D721Med (cell line): Measurements from ENCODE around the gene ATRNL1.

Experiments
- DNase-seq: peaks from one replicate; pipeline ENCODE4 v3.0.0; 2011; ENCODE audit warnings: low spot score; ENCODE audit not compliant: insufficient read length
- FAIRE-seq: peaks from 2 replicates; lab custom pipeline; 2011; peaks lifted over from hg19 to GRCh38; lab: Jason Lieb, UNC
- CTCF ChIP-seq: IDR thresholded peaks from 2 replicates; pipeline ENCODE4 v1.5.1; 2012; ENCODE audit warnings: mild to moderate bottlenecking, control low read depth; ENCODE audit not compliant: insufficient read depth; ENCODE audit errors: missing control alignments

Gene ATRNL1

DNA sequence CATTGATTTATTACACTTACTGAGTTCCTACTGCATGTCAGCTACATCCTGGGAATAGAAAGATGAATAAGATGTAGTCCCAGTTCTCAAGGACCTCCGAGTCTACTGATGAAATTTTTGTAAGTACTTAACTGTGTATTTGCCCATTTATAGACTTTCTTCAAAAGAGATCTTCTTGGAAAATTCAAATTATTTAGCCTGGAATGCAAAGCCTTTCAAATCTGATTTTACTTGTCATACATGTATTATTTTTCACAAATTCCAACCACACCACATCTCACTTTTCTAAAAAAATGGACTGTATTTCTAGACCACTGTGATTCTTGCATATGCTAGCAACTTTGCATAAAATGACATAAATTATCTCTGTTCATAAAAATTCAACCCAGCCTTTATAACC lies 581.3 kb downstream of the ATRNL1 start:
- FAIRE-seq (no peak), DNase-seq (no peak)
- no peak for TF ChIP-seq CTCF

DNA sequence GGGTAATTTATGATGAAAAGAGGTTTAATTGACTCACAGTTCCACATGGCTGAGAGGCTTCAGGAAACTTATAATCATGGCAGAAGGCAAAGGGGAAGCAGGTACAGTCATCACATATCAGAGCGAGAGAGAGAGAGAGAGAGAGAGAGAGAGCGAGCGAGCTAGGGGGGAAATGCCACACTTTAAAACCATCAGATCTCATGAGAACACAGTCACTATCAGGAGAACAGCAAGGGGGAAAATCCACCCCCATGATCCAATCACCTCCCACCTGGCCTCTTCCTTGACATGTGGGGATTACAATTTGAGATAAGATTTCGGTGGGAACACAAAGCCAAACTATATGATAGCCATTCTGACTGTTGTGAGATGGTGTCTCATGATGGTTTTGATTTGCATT lies 603.6 kb downstream of the ATRNL1 start:
- no peak for FAIRE-seq
- no peak for TF ChIP-seq CTCF
- no peak for DNase-seq

DNA sequence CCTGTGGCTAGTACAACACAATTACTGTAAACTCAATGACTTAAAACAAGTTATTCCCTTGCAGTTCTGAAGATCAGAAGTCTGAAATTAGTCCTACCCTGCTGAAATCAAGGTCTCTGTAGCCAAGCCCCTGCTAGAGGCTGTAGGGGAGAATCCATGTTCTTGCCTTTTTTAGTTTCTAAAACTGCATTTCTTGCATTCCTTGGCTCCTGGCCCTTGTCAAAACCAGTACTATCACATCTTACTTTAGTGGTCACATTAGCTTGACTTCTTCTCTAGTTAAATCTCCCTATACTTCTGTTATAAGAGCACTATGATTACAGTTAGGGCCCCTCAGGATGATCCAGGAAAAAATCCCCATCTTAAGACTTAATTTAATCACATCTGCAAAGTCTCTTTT lies 612.9 kb downstream of the ATRNL1 start:
- FAIRE-seq = no peak
- no peak for TF ChIP-seq CTCF
- no peak for DNase-seq

GRCh38 chr10:115706488-115707076 lies 613.4 kb downstream of the ATRNL1 start:
- DNase-seq (no peak), FAIRE-seq (no peak)
- peak; percentile 51 for TF ChIP-seq CTCF

- FAIRE-seq (no peak), DNase-seq (no peak)
- TF ChIP-seq CTCF = no peak
Observed at GRCh38 chr10:115710136-115710535, 617.0 kb downstream of the ATRNL1 start.

- DNase-seq (no peak), FAIRE-seq (no peak)
- TF ChIP-seq CTCF = no peak
Observed at GRCh38 chr10:115711306-115711705, 618.1 kb downstream of the ATRNL1 start.

DNA sequence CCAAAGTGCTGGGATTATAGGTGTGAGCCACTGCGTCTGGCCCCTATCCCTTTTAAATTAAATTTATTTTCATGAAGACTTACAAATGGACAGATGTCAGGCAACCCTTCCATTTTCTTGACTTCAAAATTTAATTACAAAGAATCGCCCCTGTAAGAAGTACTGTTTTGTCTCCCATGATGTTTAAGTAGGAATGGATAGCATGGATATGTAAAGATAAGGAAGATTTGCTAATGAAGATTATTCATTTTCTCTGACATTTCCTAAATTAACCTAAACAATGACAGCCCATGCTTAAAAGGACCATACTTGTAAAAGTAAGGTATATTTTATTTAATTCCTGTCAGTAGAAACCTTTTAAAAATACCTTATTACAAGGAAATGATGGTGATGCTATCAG lies 627.0 kb downstream of the ATRNL1 start:
- FAIRE-seq (no peak), DNase-seq (no peak)
- no peak for TF ChIP-seq CTCF
